Adipose tissue (tissue), 3 donors: ENCODE data around the gene SLX9. TPM values are rescaled to one million over a fixed set of nuclear protein-coding genes. Genes with fewer than 3 reads are reported as not detected.

ENCODE experiments used
- H3K27ac ChIP-seq: one replicate; pipeline ENCODE4 v1.5.1; 2013; ENCODE audit warnings: low read depth, low read length
- WGBS, 3 donors: extraction: QIAGEN DNeasy Blood & Tissue Kit; methylation state at CpG; one replicate each; pipeline ENCODE4 v1.1.7; 2013; 5-methylcytosine and 5-hydroxymethylcytosine counted together
- polyA plus RNA-seq, 3 donors: library from polyadenylated mRNA; stranded (reverse); fragments of 200-250 nt; gene quantifications; one replicate each; pipeline ENCODE4 v1.2.3, GENCODE V29; 2013
- donor health status: healthy with polysubstance abuse.
- donor health status: Bipolar disorder and iron deficiency.
- donor health status: healthy.

The SLX9 gene, protein sequence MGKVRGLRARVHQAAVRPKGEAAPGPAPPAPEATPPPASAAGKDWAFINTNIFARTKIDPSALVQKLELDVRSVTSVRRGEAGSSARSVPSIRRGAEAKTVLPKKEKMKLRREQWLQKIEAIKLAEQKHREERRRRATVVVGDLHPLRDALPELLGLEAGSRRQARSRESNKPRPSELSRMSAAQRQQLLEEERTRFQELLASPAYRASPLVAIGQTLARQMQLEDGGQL
- polyA plus RNA-seq, result 10 to 100 TPM; 14.1 to 43.6 (median 24.6) TPM

DNA sequence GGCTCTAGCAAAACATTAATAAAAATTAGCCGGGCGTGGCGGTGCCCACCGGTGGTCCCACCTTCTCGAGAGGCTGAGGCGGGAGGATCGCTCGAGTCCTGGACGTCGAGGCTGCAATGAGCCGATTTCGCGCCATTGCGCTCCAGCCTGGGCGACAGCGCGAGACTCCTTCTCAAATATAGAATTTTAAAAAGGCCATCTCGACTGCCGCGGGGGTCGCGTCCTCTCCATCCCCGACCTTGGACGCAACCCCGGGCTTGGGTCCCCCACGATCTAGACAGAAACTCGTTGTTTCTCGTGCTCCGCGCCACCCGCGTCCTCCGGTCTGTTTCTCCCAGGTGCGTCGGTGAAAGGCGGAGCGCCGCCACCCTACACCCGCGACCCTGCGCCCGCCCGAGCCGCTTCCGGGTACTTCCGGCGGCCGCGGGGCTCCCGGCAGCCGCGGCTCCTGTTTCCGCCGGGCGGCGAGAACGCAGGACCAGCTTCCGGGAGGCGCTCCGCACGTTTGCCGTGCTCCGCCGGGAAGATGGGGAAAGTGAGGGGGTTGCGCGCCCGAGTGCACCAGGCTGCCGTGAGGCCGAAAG is at the start of gene SLX9:
SLX9 (plus strand) TSS at position 498 of the 584 bp plus-strand sequence; CDS start at position 527, 29 bp downstream.
- H3K27ac ChIP-seq, result no peak within 1 kb of the TSS
- 1 to 3% (median 2%) methylated on average over 64 to 69 of the region's 69 CpGs for WGBS, 3 donors

DNA sequence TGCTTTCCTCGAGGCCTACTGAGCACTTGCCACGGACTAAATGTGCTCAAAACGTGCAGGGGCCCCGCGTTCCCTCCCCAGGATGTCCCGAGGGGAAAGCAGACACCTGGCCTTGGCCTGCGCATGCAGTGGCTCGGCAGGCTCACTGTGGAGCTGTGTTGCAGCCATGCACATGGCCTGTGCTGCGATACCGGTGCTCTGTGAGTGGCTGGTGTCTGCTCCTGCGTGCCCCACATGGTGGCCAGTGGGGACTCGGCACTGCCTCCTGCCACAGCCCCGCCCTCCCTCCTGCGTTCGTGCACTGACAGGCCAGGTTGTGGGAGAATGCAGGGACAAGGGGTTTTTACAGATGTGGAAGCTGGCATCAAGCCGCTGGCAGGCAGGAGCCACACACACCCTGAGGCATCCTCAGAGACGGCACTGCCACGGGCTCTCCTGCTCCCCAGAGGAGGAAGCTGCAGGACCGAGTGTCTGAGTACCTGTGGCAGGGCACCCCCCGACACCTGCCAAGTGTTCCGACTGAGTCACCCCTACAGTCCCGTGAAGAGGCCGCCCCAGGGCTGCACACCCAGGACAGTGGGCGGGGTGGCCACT is 49.4 kb upstream of the SLX9 start:
- H3K27ac ChIP-seq, result no peak overlapping the region
- WGBS, 3 donors, result 77 to 85% (median 83%) methylated on average over 24 of the region's 24 CpGs

DNA sequence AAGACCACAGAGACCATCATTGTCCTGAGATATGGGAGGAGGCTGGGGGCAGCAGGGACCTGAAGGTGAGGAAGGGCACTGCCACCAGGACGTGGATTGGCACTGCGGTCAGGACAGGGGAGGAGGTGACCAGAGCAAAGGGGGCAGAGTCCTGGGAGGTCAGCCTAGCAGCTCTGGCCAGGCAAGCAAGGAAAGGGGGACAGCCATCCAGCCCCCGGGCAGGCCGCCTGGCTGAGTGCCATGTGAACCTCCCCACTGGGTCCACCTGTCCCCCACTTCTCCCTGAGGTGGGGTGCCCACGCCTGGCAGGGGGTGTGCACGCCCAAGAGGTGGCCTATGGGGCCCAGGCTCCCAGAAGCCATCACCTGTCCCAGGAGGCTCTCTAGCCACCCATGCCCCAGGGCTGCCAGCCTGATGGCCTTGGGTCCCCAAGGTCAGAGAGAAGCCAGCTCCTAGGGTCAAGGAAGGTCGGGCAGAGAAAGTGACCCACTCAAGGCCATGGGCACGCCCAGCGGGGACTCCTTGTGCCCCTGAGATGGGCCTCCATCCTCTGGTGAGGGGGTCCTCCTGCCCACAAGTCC is 48.8 kb upstream of the SLX9 start:
- H3K27ac ChIP-seq, result no peak overlapping the region
- 73 to 91% (median 87%) methylated on average over 7 to 9 of the region's 9 CpGs for WGBS, 3 donors

DNA sequence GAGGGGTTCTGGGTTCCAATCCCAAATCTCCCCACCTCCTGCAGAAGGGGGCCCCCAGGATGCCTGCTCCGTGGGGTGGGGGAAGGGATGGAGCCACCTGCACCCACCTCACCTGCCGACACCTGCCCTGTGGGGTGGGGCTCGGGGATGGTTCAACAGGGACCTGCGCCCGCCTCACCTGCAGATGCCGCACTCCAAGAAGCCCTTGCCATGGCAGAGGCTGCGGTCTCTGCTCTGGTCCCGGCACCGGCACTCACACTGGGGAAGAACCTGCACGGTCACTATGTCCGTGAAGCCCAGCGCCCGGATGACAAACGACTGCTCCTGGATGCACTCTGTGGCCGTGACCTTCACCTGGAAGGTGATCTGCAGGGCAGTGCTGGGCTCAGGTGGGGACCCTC is 48.2 kb upstream of the SLX9 start:
- H3K27ac ChIP-seq, result no peak overlapping the region
- WGBS, 3 donors, result 65 to 88% (median 83%) methylated on average over 15 of the region's 15 CpGs

DNA sequence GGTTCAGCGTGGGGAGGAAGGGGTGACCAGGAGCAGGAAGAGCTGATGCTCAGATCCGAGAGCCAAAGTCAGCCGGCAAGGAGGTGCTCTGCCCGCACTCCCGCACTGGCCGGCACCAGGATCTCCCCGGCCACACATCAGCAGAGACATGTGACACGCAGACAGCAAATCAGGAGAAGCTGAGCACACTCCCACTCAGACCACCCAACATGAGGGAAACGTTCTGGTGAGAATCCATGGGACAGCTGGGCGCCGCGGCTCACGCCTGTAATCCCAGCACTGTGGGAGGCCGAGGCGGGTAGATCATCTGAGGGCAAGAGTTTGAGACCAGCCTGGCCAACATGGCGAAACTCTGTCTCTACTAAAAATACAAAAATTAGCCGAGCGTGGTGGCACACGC is 47.7 kb upstream of the SLX9 start:
- H3K27ac ChIP-seq, result no peak overlapping the region
- 65 to 71% (median 70%) methylated on average over 18 to 19 of the region's 19 CpGs for WGBS, 3 donors

DNA sequence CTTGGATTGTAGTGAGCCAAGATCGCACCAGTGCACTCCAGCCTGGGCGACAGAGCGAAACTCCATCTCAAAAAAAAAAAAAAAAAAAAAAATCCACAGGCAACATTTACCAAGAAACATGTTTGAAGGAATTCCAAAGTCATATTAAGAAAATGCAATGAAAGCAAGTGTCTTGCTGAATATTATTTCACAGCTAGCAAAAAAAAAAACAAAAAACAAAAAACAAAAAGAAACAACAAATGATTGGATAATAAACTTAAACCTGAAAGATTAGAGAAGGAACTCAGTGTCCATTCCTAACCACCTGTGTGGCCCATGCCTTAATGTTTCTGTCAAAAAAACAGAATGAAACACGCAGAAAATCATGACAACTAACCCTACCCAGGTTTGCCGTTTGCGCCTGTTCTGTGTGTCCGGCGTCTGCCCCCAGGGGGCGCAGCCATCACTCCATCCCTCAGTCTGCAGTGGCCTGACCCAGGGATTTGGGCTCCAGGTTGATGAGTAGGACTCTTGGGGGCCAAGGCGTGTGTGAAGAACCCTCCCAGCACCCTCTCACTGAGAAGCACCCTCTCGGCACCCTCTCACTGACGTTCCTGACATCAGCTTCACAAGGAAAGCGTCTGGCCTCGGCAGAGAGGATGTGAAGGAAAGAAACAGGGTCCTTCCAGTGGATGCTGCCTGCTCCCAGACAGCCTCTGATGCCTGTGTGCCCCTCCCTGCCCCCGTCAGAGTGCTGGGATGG is 47.1 kb upstream of the SLX9 start:
- WGBS, 3 donors, result 39 to 42% (median 42%) methylated on average over 15 of the region's 15 CpGs
- H3K27ac ChIP-seq, result no peak overlapping the region

DNA sequence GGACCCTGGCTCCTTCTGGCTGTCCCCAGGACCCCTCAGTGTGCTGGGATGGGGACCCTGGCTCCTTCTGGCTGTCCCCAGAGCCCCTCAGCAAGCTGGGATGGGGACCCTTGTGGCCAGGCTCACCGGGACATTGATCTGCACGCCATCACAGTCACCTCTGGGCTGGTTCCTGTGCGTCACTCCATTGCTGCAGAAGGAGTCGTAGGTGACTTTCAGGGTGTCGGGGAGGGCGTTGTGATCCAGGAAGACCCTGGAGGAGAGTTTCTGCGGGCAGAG is 46.6 kb upstream of the SLX9 start:
- WGBS, 3 donors, result 70 to 89% (median 83%) methylated on average over 7 of the region's 7 CpGs
- H3K27ac ChIP-seq, result no peak overlapping the region

DNA sequence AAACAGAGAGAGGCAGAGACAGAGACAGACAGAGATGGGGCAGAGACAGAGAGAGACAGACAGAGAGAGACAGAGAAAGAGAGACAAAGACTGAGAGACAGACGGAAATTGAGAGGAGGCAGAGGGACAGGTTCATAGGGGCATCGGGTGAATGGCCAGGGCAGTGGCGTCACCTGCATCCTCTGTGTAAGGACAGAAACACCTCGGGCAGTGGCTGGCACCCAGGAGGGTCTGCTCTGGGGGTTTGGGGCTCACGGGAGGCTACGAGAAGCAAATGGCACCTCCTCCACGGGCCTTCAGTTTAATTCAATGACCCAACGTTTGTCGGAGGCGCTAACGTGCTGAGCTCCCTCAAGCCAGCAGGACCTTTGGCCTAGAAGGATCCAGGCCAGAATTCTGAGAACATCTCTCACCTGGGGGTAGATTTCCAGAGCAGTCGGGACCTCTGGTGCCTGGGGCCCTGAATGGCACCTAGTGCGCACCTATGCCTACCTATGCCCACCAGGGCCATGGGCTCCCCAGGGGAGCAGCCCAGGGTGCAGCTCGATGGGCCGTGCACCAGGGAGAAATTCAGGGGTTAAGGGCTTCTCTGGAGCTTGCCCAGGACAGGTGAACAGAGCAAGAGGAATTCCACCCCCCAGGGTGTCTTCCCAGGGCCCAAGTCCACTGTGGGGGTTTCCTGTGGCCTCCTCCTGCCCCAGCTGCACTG is 45.7 kb upstream of the SLX9 start:
- 71 to 89% (median 87%) methylated on average over 15 of the region's 15 CpGs for WGBS, 3 donors
- H3K27ac ChIP-seq, result no peak overlapping the region

DNA sequence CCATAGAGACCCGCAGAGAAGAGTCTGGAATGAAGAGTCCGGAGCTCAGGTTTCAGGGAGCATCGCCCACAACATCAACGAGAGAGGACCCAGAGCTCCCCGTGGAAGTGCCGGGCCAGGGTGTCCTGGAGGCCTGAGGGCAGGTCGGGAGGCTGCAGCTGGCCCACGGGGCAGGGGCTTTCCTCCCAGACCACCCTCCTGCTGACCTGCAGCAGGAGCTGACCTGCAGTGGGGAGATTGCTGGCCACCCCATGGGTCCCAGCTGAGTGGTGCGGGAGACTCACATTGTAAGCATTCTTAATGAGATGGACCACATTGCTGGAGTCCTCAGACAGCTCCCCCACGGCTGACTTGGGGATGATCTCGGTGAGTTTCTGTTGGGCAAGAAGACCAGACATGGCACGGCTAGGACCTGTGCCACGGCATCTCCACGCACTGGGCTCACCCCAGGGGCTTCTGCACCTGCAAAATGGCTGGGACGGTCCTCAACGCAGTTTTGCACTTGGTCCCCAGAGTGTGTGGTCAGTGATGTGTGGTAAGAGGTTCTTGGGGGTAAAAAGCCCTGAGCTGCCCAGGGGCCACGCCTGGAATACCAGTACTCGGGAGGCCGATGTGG is 45.0 kb upstream of the SLX9 start:
- WGBS, 3 donors, result 67 to 90% (median 86%) methylated on average over 19 of the region's 19 CpGs
- H3K27ac ChIP-seq, result no peak overlapping the region

DNA sequence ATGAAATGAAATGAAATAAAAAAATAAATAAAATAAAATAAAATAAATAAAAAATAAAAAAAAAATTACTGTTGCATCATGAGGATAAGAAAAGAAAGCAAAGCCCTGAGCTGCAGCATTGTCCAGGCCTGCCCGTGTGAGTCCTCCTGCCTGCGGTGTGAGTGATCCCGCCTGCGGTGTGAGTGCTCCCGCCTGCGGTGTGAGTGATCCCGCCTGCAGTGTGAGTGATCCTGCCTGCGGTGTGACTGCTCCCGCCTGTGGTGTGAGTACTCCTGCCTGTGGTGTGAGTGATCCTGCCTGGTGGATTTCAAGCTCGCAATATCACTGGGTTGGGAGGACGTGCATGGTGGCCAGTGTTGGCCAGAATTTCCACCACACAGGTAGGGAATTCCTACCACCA is 44.0 kb upstream of the SLX9 start:
- 89 to 95% (median 89%) methylated on average over 11 of the region's 11 CpGs for WGBS, 3 donors
- no peak overlapping the region for H3K27ac ChIP-seq

DNA sequence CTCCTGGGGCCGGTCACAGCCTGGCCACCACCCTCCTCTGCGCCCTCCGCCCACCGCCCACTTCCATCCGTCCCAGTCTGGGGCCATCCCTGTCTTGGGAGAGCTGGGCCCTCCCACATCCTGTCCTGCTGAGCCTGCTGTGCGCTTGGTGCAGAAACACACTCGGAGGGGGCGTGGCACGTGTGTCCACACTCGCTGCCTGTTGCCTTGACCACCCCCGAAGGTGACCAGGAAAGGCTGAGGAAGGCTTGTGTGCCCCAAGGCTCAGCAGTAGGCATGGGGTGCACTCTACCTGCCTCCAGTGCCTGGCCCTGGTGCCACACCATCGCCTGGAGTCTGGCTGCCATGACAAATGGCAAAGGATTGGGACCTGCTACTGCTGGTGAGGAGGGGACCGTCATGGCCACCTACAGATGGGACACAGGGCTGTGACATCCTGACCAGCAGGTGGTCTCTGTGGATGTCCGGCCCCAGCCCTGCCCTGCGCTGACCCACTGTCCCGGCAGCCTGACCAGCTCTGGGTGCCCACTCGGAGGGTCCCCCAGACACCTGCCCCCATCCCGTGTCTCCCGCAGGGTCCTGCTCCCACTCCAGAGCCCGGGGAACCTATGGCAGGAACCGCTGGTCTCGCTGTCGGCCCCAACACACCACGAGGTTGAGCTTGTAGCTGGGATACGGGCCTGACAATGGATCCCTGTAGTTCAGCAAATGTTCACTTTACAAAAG is 43.1 kb upstream of the SLX9 start:
- 71 to 83% (median 80%) methylated on average over 25 of the region's 25 CpGs for WGBS, 3 donors
- H3K27ac ChIP-seq, result no peak overlapping the region

DNA sequence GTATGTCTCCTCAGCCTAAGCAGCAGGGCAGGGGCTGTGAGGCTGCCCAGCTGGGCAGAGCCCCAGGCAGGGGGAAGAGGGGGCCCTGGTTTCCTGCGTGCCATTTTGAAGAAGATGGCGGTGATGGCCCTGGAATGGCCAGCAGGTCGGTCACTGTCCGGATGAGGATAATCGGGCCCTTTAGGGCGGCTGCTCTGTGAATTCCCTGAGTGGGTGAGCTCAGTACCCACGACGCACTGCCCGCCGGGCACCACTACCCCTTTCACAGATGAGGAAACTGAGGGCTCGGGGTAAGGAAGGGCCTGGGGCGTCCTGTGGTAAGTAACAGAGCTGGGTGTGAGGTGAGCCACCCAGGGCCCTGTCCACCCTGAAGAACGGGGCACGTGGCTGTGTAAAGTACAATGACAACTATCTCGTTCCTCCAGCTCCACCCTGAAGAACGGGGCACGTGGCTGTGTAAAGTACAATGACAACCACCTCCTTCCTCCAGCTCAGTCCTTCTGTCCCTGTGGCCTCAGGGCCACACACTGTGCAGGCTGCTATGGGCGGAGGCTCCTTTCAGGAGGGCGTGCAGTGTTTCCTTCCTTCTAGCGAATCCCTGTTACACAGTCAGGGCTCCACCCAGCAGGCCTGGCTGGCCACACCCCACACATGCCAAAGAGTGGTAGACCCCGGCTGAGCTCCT is 42.4 kb upstream of the SLX9 start:
- 66 to 72% (median 71%) methylated on average over 21 of the region's 21 CpGs for WGBS, 3 donors
- H3K27ac ChIP-seq, result no peak overlapping the region

DNA sequence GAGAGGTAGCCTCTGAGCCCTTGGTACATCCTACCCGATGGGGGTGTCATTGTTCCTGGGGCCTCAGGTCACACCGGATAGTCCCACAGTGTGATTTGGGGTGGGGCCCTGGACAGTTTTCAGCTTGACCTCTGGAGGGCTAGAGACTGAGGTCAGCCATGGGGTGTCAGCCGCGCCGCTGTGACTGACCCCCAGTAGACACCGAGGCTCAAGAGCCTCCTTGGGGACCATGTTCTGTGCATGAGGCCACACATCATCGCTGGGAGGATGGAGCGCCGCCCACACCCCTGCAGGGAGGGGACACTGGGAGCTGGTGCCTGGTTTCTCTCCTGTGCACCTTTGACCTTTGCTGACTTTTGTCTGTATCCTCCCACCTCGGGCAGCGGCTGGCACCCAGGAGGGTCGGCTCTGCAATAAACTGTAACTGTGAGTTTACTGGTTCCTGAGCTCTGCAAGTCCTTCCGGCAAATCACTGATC is 41.8 kb upstream of the SLX9 start:
- 65 to 74% (median 70%) methylated on average over 11 to 13 of the region's 13 CpGs for WGBS, 3 donors
- H3K27ac ChIP-seq, result no peak overlapping the region

DNA sequence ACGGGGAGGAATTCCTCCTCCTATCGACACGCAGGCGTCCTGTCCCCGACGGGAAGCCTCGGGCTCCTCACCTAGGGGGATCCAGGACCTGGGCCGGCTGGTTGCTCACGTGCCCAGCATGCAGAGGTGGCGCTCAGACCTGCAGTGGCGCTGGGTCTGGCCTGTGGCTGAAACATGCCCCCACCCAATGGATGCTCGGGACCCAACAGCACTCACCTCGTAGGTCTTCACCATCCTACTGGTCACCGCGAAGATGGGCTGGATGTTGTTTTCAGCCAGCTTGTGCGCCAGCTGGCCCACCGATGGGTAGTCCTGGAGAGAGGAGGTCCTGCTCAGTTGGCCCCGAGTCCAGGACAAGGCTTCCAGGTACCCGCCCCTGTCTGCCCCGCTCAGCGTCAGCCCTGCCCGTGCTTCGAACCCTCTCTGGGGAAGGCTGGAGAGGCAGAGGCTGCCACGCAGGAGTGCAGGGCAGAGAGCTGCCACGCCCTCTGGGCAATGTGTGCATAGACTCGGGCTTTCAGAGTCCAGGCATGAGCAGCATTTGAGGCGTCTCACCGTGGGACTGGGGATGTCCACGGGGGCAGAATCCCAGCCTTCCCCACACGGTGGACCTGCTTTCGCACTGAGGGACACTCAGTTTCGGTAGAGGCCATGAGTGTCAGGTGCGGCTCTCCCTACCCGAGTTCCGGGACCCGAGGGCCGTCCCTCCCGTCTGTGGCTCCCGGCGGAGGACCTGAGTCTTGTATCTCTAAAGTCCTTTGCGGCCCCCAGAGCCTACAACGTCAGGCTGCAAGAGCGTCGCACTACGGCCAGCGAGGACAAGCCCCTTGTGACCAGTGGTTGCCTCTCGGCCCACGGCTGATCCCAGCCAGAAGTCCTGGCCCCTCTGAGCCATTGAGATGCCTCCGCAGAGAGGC is 40.7 kb upstream of the SLX9 start:
- H3K27ac ChIP-seq, result no peak overlapping the region
- 74 to 87% (median 79%) methylated on average over 49 of the region's 49 CpGs for WGBS, 3 donors

DNA sequence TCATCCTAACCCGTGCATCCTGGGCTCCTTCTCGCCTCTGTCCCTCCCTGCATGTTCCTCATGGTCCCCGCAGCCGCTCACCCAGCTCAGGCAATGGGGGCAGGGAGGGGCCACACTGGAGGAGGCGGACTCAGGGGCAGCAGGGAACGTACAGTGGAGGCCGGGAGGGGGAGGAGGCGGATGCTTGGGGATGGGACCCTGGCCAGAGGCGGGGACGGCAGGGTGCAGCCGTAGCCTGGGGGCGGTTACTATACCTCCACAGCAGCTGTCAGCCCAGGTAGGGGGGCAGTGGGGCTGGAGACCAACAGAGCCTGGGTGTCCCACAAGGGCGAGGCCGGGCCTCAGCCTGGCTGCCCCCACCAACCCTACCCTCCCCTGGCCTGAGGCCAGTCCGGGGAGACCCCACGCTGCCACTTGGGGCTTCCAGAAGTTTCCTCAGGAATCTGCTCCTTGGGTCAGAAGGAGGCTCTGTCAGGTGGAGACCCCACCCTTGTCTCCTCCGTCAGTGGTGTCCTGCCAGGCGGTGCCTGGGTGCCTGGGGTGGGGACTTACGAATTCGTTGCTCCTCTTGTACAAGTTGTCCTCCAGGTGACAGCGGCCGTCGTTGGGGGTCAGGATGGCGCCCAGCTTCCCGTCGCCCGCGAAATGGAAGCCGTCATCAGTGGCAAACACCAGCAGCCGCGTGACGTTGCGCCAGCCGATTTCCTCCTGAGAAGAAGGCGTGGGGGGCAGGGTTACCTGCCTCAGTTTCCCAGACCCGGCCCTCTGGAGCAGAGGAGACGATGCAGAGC is 39.9 kb upstream of the SLX9 start:
- 75 to 81% (median 80%) methylated on average over 36 to 37 of the region's 37 CpGs for WGBS, 3 donors
- H3K27ac ChIP-seq, result no peak overlapping the region
